Fibroblast of mammary gland (primary cell): ENCODE data around the gene FBXO9.

ENCODE experiments used
- DNase-seq: peaks from one replicate; pipeline ENCODE4 v3.0.0-alpha.2; 2010; ENCODE audit warnings: low read depth
- H3K4me3 ChIP-seq: 2 replicates; pipeline ENCODE4 v1.5.1; 2011; ENCODE audit warnings: low read depth, mild to moderate bottlenecking, low read length, moderate library complexity; ENCODE audit not compliant: control insufficient read depth
- CTCF ChIP-seq: conservative IDR thresholded peaks from 2 replicates; pipeline ENCODE4 v1.5.1; 2011; ENCODE audit warnings: low read depth, low read length, inconsistent platforms; ENCODE audit not compliant: control insufficient read depth, insufficient read depth

Gene FBXO9

GRCh38 chr6:53086302-53086701, 21.1 kb downstream of the FBXO9 start:
- no peak for DNase-seq
- no peak overlapping the region for H3K4me3 ChIP-seq
- TF ChIP-seq CTCF: no peak

- no peak overlapping the region for H3K4me3 ChIP-seq
- TF ChIP-seq CTCF: no peak
- no peak for DNase-seq
Observed at GRCh38 chr6:53089948-53090347, 24.7 kb downstream of the FBXO9 start.

- peak; percentile 83 for DNase-seq
- no peak for TF ChIP-seq CTCF
- H3K4me3 ChIP-seq: no peak overlapping the region
Observed at GRCh38 chr6:53090576-53090975, 25.4 kb downstream of the FBXO9 start.

GRCh38 chr6:53095270-53095669, 30.1 kb downstream of the FBXO9 start:
- no peak for DNase-seq

GRCh38 chr6:53095716-53096115, 30.5 kb downstream of the FBXO9 start:
- TF ChIP-seq CTCF: no peak
- DNase-seq: peak; percentile 24
- no peak overlapping the region for H3K4me3 ChIP-seq

More at GRCh38 chr6:53095270-53095669, 30.1 kb downstream of the FBXO9 start:
- no peak overlapping the region for H3K4me3 ChIP-seq
- TF ChIP-seq CTCF: no peak

- DNase-seq: no peak
- TF ChIP-seq CTCF: no peak
- H3K4me3 ChIP-seq: no peak overlapping the region
Observed at GRCh38 chr6:53100561-53100960, 35.4 kb downstream of the FBXO9 start.

- H3K4me3 ChIP-seq: no peak overlapping the region
- DNase-seq: no peak
- no peak for TF ChIP-seq CTCF
Observed at GRCh38 chr6:53101006-53101405, 35.8 kb downstream of the FBXO9 start.
